GM19468 (cell line): ENCODE measurements around the gene KBTBD4.
A peak's percentile ranks its signal among the peaks of the same experiment; 100 is the strongest.

Source experiments
- ATAC-seq: cut with Tn5 transposase; IDR thresholded peaks from one replicate; pipeline ENCODE4 v1.9.1; 2021; ENCODE audit warnings: mild to moderate bottlenecking, moderate library complexity, moderate number of reproducible peaks; ENCODE audit not compliant: unreplicated experiment; ENCODE audit errors: extremely low read depth

Gene KBTBD4

GRCh38 chr11:47578524-47579494, at the start of gene KBTBD4, which contains the start of gene NDUFS3:
Gene KBTBD4 (minus strand): TSS chr11:47578970. CDS start chr11:47578951, 19 bp downstream.
Gene NDUFS3 (plus strand): TSS chr11:47579074. CDS start chr11:47579092, 18 bp downstream.
- peak; percentile 88 for ATAC-seq

GRCh38 chr11:47628026-47628425, 49.3 kb upstream of the KBTBD4 start:
- ATAC-seq, result no peak

DNA sequence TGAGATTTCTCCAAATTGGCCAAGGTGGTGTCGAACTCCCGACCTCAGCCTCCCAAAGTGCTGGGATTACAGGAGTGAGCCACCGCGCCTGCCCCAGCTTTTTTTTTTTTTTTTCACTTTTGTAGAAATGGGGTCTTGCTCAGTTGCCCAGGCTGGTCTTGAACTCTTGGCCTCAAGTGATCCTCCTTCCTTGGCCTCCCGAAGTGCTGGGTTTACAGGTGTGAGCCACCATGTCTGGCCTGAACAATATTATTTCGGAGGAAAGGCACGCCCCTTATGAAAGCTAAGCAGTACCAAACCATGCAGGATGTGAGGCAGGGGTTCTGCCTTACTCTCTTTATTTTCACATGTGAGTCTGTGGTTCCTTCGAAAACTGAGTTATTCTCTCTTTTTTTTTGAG, 47.5 kb upstream of the KBTBD4 start:
- no peak for ATAC-seq

DNA sequence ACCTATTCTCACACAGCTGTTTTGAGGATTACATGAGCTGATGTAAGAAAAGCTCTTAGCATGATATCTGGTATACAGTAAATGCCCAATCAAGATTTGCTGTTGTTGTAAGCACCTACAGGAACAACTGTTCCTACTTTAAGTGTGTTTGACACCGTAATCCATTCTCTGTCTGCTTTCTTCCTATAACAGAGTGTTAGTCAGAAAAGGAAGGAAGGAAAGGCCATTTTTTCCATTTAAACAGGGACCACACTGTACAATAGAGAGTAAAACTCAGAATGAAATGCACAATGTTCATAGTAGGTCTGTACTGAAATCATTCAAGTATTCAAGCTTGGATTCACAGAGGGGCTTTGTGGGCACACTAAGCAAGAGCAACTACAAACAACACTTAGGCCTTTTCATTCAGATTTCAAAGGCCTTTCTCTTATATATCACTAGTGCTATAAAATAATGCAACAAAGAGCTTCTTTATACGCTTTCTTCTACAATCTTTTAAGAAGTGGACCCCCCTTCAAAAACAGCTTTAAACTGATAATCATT, 42.1 kb upstream of the KBTBD4 start:
- no peak for ATAC-seq

- ATAC-seq, result no peak
Measured at GRCh38 chr11:47617417-47617809, 38.6 kb upstream of the KBTBD4 start.

DNA sequence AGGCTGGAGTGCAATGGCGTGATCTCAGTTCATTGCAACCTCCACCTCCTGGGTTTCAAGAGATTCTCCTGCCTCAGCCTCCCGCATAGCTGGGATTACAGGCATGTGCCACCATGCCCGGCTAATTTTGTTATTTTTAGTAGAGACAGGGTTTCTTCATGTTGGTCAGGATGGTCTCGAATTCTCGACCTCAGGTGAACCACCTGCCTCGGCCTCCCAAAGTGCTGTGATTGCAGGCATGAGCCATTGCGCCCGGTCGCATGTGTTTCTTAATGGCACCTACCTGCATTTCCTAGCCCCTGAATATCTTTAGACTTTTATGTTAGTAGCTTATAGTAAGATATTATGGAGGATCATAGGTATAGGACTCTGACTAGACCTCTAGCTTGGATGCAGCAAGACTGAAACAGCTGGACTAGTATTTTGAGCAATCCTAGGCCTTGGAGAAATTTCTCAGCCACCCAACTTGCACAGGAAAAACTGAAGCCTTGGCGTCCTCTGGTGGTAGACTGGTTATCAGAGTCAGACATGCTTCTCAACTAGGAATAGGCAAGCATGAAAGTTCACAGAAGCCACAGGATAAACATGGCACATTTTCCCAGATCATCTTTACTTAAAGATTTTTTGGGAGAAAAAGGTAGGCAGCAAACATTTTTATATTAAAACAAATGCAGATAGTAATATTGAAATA, 38.1 kb upstream of the KBTBD4 start:
- no peak for ATAC-seq

DNA sequence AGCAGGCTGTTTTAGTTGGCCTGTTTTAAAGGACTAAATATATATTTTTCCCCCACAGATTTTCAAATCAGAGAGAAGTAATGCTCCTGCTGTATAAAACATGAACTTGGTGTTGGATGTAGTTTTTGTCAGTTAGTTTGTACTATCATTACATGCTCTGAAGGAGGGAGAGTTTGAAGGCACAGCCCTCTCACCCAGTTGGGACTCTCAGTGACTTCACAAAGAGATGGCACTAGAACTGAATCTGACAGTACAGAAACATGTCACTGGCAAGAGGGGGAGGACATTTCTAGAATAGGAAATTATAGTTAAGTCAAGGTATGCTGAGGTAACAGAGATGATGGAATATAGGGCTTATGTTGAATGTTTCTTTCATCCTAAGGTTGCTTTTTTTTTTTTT, 36.5 kb upstream of the KBTBD4 start:
- ATAC-seq, result no peak

- ATAC-seq, result peak; percentile 34
Measured at GRCh38 chr11:47611348-47611794, 32.6 kb upstream of the KBTBD4 start.

DNA sequence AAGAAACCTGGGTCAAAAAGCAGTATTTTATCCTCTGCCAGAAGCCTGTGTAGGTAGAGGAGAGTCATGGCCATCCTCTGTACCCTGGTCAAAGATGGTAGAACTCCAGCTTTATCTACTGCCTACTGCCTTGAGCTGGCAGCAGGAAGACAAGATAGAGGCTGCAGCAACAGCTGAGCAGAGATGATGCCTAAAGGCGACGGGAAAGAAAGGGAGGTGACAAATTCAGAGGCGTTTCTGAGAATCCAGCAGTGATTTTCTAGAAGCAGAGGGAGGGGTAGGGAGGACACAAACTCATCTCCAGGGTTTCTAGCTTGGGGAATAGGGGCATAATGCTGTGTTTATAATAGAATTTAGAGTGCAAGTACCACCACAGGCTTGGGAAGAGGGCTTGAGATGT, 30.9 kb upstream of the KBTBD4 start:
- no peak for ATAC-seq

GRCh38 chr11:47607380-47607779, 28.6 kb upstream of the KBTBD4 start:
- no peak for ATAC-seq

- no peak for ATAC-seq
Measured at GRCh38 chr11:47606731-47607130, 28.0 kb upstream of the KBTBD4 start.

GRCh38 chr11:47605921-47606320, 27.2 kb upstream of the KBTBD4 start:
- no peak for ATAC-seq

GRCh38 chr11:47603295-47603694, 24.5 kb upstream of the KBTBD4 start:
- ATAC-seq, result no peak

DNA sequence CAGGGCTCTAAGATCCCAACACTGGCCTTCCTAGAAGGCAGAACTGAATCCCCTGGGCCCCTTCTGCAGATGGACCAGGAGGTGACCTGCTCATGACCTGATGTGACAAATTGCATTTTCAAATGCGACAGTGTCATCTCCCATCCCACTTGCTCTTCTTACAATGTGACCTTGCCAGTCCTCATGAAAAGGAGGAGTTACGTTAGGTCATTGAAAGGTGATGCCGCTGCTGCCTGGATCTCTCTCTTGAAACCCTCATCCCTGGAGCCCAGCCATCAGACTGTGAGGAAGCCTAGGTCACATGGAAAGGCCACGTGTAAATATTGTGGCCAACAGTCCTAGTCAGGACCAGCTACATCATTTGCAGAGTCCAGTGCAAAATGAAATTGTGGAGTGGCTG, 21.1 kb upstream of the KBTBD4 start:
- ATAC-seq, result no peak

DNA sequence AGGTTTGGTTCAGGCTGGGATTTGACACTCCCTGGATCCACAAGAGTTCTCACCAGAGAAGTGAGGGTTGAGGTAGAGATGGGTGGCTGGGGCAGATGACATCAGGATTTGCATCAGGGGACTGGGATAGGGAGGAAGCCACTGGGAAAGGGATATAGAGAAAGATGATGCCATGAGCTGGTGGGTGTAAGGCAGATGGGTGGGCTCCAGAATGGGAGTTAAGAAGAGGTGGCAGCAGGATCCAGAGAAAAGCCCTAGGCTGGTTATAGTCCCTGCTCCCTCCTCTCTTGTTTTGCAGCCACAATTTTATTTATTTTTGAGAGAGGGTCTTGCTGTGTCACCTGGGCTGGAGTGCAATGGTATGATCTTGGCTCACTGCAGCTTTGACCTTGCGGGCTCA, 17.2 kb upstream of the KBTBD4 start:
- ATAC-seq, result no peak

DNA sequence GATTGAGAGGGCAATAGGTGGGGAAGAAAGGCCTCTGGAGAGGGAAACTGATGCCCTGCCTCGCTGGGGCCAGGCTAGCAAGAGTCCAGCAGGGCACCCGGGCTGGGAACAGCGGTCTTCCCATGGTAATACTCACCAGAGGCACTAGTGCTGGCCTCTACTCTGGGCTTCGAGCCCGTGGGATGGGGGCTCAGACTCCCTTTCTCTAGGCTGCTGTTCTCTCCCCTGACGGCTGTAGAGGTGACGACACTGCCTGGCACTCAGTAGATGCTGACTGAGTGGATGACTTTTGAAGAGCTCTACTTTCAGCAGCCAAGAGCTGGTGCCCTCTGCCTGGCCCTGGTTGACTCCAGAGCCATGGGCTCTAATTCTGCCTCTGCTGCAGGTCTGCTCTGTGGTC, 16.3 kb upstream of the KBTBD4 start:
- no peak for ATAC-seq

- ATAC-seq, result no peak
Measured at GRCh38 chr11:47593934-47594855, 15.4 kb upstream of the KBTBD4 start, which contains the start of gene C1QTNF4. Gene C1QTNF4 (minus strand): TSS chr11:47594411. CDS start chr11:47590810, 3,601 bp downstream.

DNA sequence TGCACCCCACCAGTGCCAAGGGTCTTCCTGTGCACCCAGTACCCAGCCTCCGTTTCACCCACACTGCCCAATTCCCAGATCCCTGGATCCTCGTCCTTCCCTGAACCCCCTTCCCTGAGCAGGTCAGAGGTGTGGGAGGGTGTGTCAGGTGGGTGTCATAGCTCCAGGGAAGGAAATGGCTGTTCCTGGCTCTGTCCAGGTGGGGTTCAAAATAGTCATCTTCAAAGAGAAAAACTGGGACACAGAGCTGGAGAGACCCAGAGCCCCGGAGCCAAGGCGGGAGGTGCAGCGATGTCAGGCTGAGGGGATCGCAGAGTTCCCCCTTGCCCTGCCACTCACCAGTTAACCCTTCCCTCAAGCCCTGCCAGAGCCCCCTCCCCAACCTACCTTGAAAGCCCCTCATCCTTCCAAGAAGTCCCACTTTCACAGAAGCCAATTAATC, 14.7 kb upstream of the KBTBD4 start:
- ATAC-seq, result no peak

DNA sequence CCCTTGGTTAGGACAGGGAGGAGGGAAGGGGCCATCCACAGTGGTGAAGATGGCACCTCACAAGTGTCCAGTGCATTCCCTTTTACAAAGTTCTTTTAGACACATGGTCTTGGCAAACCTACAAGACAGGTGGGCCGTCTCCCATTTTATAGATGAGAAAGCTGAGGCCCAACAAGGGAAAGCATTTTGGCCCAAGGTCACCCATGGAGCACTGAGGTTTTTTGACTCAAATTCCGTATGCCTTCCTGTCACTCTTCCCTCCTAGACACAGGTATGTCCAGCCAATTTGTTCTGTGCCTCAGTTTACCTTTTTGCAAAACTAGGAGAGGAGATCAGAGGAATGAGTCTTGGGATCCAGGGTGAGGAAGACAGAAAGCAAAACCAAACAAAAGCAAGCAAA, 14.2 kb upstream of the KBTBD4 start:
- ATAC-seq, result no peak

DNA sequence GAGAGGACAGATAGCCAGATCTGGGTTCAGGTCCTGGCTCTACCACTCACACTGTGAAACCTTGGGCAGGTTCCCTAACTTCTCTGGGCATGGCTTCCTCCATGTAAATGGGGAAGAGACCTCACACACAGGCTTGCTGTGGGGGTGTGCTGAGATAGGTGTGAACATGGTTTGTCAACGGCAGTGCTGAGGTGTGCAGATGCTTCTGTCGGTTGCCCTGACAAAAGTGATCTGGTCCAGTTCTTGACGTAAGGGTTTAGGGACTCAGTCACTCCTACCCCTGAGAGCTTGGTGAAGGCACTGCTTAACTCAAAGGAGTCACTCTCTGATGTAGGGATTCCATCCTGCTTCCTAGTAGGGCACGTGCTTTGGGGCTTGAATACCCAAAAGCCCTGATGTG, 13.5 kb upstream of the KBTBD4 start:
- no peak for ATAC-seq
